K562 (cell line): ENCODE data around the gene GGT5. TPM values are rescaled to one million over a fixed set of nuclear protein-coding genes. Genes with fewer than 3 reads are reported as not detected.

Experiments
- E2F8 ChIP-seq: fragments of 450-650 bp; IDR thresholded peaks from 2 replicates; pipeline ENCODE4 v1.7.1; 2018; ENCODE audit warnings: mild to moderate bottlenecking, low read depth; ENCODE audit not compliant: partially characterized antibody
- MGA ChIP-seq: fragments of 450-650 bp; IDR thresholded peaks from 2 replicates; pipeline ENCODE4 v1.6.1; 2016; ENCODE audit warnings: mild to moderate bottlenecking, moderate library complexity
- THRA ChIP-seq: fragments of 450-650 bp; IDR thresholded peaks from 2 replicates; pipeline ENCODE4 v1.6.1; 2017; ENCODE audit warnings: mild to moderate bottlenecking, moderate library complexity
- ZBTB1 ChIP-seq: sonication (generic); formaldehyde crosslinking; IDR thresholded peaks from 2 replicates; pipeline ENCODE4 v1.8.1; 2023; ENCODE audit warnings: missing genetic modification reagents, low read depth, mild to moderate bottlenecking, borderline replicate concordance
- ZMIZ1 ChIP-seq, 2 experiments: fragments of 150-350 bp in 1 of 2; IDR thresholded peaks; 2 replicates each; pipeline ENCODE4 v1.6.1; 2012 to 2016; ENCODE audit warnings: low read depth in 2 of 2, low read length in 2 of 2, mild to moderate bottlenecking in 1 of 2, moderate library complexity in 1 of 2
- ZNF785 ChIP-seq: fragments of 250-450 bp; sonication (Bioruptor Pico); IDR thresholded peaks from 2 replicates; pipeline ENCODE4 v1.4.0; 2020; ENCODE audit warnings: mild to moderate bottlenecking
- polyA plus RNA-seq, 8 experiments: library from polyadenylated mRNA; depleted of rRNA in 4 of 8; stranded (reverse) in 5 of 8; unstranded in 3 of 8; fragments of >200 nt; fragmentation: Nextera tagmentation in 2 of 8; fragmentation: Illumina TruSeq in 1 of 8; extraction: Ambion mirVana in 2 of 8; extraction: Trizol in 1 of 8; gene quantifications; 2 replicates each; pipeline versions ENCODE4 v1.2.1 to v1.2.3, GENCODE V29; 2011 to 2014; ENCODE audit warnings: inconsistent platforms in 1 of 8, missing spikeins in 1 of 8
- total RNA-seq, 7 experiments: library from RNA; depleted of rRNA in 6 of 7; stranded (reverse); fragments of >200 nt in 6 of 7; fragmentation: Illumina TruSeq in 2 of 7; extraction: Trizol in 2 of 7; gene quantifications; 2 replicates each; pipeline versions ENCODE4 v1.2.1 to v1.2.3, GENCODE V29; 2011 to 2021; ENCODE audit warnings: low replicate concordance in 1 of 7

GGT5 gene
- total and polyA plus RNA-seq, 9 of the 15 experiments (the other 6 are each of a cell fraction or from before 2014, with no cell fraction given) = 0.07 to 0.69 (median 0.18) TPM; not detected in 4

GRCh38 chr22:24191893-24192292, 53.0 kb downstream of the GGT5 start (continued):
- no peak for TF ChIP-seq MGA
- no peak for TF ChIP-seq ZNF785
- TF ChIP-seq ZBTB1 (CRISPR knock-in tag) = no peak
- TF ChIP-seq THRA = no peak
- no peak for TF ChIP-seq E2F8
- TF ChIP-seq ZMIZ1 (IDR thresholded peaks at IDR 0.05; ENCODE audit: low read depth in 2 of 2, low read length in 2 of 2) = no peak
